GM19240 (cell line): Measurements from ENCODE around the gene TENT4B.

ENCODE experiments used
- DNase-seq: peaks from one replicate; pipeline ENCODE4 v3.0.0; 2011; ENCODE audit warnings: low spot score; ENCODE audit not compliant: insufficient read length

Gene TENT4B

DNA sequence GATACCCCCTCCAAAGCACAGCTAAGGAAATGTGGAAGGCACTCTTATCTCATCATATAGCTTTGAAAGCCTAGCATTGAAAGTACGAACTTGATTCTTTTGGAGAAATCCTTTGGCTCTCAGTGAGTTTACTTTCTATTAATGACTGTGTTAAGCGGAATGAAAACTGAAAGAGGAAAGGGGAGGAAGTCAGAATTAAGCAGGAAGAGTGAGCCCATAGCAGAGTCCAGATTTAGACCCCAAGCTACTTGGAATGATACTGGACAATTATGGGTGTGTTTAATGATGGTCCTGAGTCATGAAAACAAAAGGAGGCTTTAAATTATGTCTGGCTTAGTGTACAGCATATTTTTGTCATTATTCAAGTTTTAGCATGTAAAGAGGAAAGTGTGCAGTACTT is 42.2 kb downstream of the TENT4B start:
- no peak for DNase-seq

DNA sequence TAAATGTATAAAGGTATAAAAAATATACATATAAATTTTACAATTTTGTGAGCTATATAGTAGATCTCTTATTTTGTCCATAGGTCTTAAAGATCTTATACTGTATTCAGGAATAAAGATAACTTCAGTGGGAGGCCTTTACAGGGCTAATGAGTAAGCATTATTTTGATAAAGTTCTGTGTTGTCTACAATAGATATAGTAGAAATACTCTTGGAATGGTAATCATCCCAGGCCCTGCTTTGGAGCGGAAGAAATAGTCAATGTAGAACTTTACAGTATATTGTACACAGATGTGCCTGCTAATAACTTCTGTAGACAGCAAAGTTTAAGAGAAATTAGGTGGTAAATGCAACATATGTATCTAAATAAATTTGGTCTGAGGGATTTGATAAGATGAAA is 42.6 kb downstream of the TENT4B start:
- DNase-seq: no peak

DNA sequence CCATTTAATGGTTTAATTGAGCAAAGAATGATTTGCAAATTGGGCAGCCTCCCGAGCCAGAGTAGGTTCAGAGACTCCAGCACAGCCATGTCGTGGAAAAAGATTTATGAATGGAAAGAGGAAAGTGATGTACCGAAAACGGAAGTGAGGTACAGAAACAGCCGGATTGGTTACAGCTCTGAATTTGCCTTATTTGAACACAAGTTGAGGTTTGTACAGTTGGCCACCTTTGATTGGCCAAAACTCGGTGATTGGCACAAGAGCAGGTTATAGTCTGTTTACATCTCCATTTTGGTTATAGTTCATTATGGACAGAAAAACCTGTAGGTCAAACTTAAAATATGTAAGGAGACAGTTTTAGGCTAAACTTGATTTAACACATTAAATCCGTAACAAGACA is 44.5 kb downstream of the TENT4B start:
- DNase-seq: no peak

DNA sequence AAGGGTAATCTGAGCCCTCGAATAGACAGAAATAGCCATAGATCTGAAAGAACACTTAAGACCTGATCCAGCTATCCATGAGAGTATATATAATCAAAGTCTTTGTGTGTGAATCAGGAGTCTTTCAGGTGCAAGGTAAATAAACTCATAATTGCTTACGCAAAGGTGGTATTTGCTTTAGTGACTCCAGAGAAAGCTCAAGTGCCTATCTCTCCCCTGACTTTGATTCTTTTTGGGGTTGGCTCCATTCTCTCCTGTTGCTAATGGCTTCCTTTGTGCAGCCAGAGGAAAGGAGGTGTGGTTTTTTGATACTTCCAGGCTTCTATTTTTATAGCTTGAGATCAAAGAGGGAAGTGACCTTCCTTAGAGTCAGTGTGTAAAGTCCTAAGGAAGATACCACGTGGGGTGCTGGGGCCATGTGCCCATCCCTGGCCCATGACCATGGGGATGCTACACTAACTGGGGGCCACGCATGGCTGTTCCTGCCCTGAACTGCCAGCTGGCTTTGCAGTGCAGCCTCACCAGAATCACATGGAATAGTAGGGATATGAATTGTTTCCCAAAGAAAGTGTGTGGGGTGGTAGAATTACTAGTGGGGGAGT is 45.8 kb downstream of the TENT4B start:
- DNase-seq: no peak

DNA sequence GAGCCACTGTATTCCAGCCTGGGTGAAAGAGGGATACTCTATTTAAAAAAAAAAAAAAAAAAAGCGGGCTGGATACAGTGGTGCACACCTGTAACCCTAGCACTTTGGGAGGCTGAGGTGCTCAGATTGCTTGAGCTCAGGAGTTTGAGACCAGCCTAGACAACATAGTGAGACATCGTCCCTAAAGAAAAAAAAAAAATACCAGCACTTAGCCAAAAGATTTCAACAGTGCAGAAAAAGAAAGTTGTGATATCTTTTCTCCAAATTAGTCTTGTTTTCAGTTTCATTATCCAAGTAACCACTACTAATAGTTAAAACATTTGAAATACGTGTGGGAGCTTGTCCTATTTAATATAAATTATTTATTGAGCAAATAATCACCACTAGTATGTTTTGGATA is 48.7 kb downstream of the TENT4B start:
- no peak for DNase-seq

DNA sequence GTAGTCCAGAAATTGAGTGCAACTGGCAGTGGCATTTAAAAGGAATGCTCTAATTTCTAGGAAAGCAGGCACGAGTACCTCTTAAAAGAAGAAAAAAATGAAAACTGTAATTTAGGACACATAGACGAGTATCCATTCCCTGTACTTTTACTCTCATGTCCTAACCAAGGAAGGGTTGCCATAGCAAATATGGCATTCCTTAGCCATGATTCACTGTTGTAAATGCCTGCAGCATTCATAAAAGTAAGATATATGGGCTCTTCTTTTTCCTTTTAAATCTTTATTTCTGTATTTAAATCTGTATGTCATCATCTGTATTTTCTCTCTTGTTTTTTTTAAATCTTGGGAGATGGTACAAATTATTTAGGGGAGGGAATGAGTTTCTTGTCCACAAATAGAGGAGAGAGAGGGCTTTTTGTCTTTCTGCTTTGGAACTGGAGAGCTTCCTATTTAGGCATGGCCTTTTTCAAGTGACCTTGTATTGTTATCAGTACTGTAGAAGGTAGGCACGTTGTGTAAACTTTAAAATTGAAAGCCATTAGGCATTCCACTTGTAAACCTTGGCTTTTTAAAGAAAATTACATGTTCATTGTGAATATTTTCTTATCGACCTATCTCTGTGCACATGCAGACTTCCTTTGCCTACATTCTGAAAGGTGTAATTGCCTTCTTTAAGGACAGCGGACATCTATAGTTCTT is 50.0 kb downstream of the TENT4B start:
- DNase-seq: no peak

DNA sequence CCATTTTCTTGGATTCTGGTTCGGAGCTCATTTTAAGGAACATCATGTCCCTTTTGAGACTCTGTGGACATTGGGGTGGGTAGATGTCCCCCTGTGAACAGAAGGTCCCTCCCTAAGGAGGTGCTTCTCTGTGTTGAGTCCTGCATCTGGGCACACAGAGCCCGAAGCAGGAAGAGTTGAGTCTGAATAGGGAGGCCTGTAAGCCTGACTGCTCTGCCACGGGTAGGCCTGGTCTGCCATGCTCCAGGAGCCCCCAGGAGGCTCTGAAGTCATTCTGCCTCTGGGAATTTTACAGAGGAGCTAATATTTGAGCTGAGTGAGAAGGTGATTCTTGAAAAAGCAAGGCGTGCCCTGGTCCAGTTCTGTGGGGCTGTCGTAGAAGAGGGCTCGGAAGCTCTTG is 50.6 kb downstream of the TENT4B start:
- no peak for DNase-seq

DNA sequence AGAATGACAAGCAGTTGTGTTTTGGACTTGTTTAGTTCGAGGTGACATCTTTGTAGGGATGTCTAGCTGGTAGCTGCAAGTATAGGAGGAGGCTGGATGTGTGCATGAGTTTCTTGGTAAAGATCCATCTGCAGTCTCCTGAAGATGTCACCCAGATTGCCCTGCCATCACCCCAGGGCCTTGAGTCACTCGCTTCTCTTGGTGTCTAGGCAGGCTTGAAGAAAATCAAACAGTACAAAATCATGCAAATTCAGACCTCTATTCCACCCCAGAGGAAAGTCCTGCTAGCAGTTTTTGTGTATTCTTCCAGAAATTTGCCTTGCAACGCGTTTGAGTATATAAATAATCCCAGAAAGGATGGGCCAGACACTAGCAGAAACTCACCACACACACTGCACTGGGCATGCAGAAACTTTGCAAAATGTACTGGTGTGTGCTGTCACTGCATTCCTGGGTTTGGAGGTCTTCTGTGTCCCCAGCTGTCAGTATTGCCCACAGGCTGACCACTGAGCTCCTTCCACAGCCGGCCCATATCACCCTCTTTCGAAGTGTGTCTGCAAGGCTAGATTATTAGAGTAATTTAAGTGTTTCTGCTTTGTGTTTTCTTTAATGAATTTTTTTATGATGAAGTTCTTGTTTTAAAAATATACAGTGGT is 51.5 kb downstream of the TENT4B start:
- DNase-seq: no peak

DNA sequence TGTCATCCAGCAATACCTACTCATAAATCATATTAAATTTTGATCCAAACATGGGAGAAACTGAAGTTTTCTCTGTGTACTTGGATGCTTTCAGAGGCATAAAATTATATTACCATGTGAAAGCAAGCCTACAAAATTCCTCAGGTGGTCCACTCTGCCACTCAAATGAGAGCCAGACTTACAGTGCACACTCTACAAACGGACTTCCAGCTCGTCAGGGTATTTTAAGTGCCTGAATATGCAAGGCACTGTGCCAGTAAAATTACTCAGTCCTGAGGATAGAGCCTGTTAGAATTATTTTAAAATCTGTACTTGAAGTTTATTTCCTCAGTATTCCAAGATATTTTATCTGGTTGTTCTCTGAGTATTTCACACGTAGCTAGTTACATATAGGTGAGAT is 54.5 kb downstream of the TENT4B start:
- DNase-seq: no peak

DNA sequence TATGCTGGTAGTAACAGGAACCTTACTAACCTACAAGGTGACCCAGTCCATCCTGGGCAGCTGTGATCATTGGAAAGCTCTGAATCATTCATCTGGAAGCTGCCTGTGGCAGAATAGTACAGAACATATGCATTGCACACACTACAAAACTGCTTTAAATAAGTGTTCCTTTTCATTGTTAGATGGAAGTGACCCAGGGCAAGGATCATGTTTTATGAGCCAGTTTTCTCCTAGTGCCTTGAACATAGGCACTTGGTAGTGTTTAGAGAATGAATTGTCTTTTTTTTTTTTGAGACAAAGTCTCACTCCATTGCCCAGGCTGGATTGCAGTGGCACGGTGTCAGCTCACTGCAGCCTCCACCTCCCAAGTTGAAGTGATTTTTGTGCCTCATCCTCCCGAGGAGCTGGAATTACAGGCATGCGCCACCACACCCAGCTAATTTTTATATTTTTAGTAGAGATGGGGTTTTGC is 55.4 kb downstream of the TENT4B start:
- no peak for DNase-seq

DNA sequence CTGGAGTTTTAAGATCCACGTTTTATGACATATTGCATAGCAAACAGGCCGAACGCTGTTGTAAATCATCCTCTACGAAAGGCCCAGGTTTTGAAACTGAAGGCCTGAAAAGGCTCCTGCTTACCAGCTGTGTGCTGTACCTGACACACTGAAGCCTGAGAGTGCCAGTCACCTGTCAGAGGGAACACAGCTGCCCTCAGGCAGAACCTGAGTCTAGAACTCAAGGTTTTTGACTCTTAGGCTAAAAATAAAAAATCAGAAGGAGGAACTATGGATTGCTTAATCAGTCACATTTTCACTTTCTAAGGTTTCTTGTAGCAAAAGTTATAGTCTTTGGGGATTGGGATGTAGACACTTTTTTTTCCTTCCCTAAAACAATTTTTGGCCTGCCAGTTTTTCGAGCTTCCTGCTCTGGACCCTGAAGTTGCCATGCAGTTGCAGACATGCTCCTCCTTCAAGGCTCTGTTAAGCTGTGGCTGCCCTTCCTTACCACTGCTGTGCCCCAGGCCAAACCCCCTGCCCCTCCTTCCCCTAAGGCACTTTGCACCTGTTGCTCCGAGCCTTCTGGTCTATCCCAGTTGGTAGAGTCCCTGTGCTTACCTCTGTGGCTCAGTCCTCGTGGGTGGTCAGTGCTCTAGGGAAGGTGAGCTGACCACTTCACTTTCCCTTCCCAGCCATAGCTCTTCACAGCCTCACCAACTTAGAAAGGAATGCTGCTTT is 56.6 kb downstream of the TENT4B start:
- no peak for DNase-seq

DNA sequence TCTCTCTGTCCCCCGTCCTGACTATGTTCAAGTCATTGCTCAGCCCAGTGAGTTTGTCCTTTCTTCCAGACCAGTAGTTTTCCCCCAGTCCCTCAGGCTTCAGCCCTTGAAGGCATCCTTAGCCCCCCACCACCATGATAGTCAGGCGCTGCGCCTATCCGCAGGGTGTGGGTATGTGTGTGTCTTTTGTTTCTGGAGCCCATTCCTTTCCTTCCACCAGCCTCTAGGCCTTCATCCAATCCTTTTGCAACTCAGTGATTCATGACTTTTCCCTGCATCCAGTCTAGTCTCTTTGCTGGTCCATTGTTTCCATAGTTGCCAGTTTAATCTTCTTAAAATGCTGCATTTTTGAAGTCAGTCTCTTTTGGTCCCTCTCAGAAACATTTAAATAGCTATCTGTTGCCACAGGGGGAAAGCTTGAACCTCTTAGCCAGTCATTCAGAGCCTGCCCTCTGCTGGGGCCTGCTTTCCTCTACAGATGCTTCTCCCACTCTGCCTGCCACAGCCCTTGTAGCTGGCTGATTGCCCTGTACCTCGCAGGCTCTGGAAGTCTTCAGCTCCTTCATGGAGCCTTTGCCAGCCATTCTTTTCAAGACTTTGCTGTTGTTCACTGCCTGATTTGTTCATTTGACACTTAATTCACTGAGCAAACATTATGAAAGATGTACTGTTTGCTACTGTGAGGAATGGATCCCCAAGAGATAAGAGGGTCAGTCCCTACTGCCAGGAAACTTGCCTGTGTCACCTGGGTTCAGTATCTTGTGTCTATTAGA is 57.3 kb downstream of the TENT4B start:
- DNase-seq: peak; percentile 35

DNA sequence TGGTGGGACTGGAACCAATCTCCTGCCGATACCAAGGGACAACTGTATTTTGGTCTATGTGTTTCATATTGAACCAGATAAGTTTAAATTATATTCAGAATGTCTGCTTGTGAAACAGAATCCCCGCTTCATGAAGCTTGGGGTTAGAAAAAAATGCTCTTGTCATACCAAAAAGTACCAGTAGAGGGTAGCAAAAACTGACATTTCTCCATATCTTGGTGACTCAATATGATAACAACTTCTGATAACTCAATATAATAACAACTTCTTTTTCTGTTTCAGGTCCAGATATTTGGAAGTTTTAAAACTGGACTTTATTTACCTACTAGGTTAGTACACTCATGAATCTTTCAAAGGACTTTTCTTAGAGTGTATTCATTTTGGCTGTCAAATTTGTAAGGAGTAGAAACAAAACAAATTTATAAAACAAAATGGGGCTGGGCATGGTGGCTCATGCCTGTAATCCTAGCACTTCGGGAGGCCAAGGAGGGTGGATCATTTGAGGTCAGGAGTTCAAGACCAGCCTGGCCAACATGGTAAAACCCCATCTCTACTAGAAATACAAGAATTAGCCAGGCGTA is 60.9 kb downstream of the TENT4B start:
- no peak for DNase-seq

DNA sequence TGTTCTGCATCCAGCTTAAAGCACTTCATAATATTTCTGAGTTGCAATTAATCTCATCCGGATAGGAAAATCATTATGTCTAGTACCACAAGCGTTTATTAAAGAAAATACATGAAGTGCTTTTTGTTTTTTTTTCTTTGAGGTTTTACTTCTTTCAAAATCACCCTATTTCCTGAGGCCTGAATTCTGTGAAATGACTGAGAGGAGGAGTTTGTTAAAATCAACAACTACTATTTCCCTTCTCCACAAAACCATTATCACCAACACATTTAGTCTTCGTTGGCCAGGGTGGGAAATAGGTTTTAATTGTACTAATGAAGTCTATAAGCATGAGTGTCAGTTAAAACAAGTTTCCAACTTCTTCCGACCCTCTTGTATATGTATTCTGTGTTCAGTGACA is 62.6 kb downstream of the TENT4B start:
- no peak for DNase-seq

DNA sequence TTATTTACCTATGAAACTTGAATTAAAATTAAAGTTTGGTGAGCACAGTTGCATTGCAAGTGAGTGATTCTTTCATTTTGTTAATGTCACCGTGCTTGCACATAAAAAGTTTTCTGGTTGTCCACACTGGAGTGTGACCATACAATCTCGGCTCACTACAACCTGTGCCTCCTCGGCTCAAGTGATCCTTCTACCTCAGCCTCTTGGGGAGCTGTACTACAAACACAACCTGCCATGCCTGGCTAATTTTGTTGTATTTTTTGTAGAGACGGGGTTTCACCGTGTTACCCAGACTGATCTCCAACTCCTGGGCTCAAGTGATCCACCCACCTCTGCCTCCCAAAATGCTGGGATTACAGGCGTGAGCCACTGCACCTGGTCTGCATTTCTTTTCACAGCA is 63.1 kb downstream of the TENT4B start:
- DNase-seq: no peak

DNA sequence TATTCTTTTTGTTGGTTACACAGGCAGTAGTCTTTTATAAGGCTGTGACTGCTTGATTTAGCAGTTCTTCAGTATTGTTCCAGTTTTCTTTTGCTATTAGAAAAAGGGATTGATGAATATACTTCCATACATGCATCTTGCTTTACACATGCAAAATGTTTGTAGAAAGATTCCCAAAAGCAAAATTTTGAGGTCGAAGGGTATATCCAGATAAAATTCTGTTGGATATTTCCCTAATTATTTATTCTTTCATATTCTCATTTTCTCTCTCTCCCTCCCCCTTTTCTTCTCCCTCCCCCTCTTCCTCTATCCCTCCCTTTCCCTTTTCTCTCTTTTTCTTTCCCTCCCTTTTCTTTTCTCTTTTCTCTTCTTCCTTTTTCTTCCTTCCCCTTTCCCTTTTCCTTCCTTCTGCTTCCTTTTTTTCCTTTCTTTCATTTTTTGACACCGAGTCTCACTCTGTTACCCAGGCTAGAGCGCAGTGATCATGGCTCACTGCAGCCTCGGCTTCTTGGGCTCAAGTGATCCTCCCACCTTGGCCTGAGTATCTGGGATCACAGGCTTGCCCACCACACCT is 66.4 kb downstream of the TENT4B start:
- DNase-seq: no peak

DNA sequence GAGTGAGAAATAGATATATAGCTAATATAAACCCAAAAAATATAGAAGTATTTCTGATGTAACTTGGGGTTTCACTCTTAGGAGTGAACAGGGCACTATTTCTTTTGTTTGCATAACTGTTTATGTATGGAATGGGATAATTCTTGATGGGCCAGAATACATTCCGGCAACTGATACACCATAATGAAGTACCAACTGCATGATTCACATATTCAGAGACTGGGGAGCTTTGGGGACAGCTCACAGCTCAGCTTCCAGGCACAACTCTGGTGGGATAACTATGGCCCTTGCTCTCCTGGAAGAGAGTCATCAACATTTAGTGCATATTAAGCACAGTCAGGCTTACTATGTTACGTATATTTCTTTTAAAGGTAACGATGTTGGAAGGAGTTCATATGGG is 71.2 kb downstream of the TENT4B start:
- DNase-seq: no peak

DNA sequence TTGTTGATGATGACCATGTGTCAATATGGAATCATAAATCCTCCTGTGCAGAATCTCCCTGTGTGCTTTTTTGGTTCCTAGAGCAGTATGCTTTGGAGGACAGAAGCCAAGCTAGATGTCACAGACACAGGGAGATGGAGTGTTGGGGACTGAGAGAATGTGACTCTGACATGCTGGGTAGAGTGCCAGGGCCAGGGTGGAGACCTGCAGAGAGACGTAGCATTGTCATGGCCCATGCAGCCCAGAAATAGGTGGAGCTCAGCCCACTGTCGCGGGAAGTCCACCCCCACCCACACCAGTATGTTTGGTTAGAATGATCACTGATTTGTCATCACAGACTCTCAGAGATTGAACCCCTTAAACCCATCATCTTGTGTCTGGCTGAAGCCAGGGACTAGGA is 74.0 kb downstream of the TENT4B start:
- no peak for DNase-seq

DNA sequence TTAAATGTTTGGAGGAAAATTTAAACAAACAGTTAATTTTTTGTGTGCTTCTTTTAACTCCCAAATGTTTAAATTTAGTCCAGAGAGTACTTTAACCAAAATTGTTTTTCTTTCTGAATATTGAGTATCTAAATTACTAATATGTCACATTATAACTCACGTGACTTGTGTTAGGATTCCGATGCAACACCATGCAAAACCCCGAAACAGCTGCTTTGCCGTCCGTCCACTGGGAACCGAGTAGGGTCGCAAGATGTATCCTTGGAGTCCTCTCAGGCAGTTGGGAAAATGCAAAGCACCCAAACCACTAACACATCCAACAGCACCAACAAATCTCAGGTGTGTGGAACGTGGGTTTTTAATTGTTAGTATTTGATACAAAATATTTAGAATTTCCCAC is 74.6 kb downstream of the TENT4B start:
- no peak for DNase-seq

DNA sequence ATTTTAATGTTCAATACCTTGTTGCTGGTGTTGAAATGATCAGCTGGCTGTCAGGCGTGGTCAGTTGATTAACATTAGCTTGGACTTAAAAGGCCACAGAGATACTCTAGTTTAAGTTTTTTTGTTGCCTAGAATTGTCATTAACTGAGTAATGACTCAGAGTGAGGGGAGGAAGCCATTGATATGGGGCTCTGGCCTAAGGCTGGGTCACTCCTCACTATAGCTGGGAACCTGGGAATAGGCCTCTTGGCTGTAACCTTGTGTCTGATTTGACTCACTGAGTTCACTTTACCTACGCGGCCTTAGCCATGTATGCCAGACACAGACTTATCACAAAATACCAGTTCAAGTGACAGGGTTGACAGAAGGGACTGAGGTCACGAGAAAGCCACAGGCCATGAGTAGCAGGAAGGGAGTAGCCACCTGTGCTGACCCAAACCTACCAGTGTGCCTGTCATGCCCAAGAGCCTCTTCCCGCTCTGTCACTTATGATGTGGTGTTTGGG is 75.3 kb downstream of the TENT4B start:
- DNase-seq: no peak
